Endothelial cell of umbilical vein (primary cell): ENCODE results near the gene HSP90AB1. TPM values are rescaled to one million over a fixed set of nuclear protein-coding genes. Genes with fewer than 3 reads are reported as not detected.
A peak's percentile ranks its signal among the peaks of the same experiment; 100 is the strongest.

Experiments used
- BruUV-seq: library from RNA; stranded (reverse); fragments of 400-500 nt; replicated peaks from 2 replicates; lab custom pipeline; 2021; lab: Mats Ljungman, UMichigan
- CTCF ChIA-PET: fragments of 300-600, 350-600 bp; sonication (Branson Sonifier 250); formaldehyde crosslinking; loops from one replicate; lab custom pipeline; 2021; ENCODE audit warnings: antibody characterized with exemption, inconsistent platforms; lab: Charles Lee
- POLR2A ChIA-PET: fragments of 300-600, 350-600 bp; sonication (Branson Sonifier 250); formaldehyde crosslinking; loops from one replicate; lab custom pipeline; 2021; ENCODE audit warnings: antibody characterized with exemption, inconsistent platforms; lab: Charles Lee
- DNase-seq: peaks from one replicate; pipeline ENCODE4 v3.0.0-alpha.2; 2011; ENCODE audit warnings: low read depth, low spot score
- FAIRE-seq: peaks from 2 replicates; lab custom pipeline; 2011; peaks lifted over from hg19 to GRCh38; lab: Jason Lieb, UNC
- H2AFZ ChIP-seq: 2 replicates; pipeline ENCODE4 v1.6.0; 2012; ENCODE audit warnings: low read depth, low read length, control low read depth, inconsistent platforms
- H3K27ac ChIP-seq: 2 replicates; pipeline ENCODE4 v1.5.1; 2011; ENCODE audit warnings: low read depth, mild to moderate bottlenecking, control low read depth, low read length, moderate library complexity; ENCODE audit not compliant: insufficient read depth
- H3K27me3 ChIP-seq, 2 experiments: 2 replicates each; pipeline versions ENCODE4 v1.6.0 to v1.6.1; 2011; ENCODE audit warnings: low read length in 2 of 2, mixed read lengths in 1 of 2; ENCODE audit not compliant: control insufficient read depth in 2 of 2, insufficient read depth in 2 of 2
- H3K36me3 ChIP-seq, 2 experiments: 2 replicates in 1 of 2; 3 replicates in 1 of 2; pipeline ENCODE4 v1.5.1; 2011; ENCODE audit warnings: low read length in 2 of 2, mild to moderate bottlenecking in 1 of 2, moderate library complexity in 1 of 2; ENCODE audit not compliant: control insufficient read depth in 2 of 2, insufficient read depth in 2 of 2; ENCODE audit errors: extremely low read depth in 1 of 2
- H3K4me1 ChIP-seq: 3 replicates; pipeline ENCODE4 v1.5.1; 2011; ENCODE audit warnings: mild to moderate bottlenecking, low read length; ENCODE audit not compliant: control insufficient read depth, insufficient read depth; ENCODE audit errors: extremely low read depth
- H3K4me2 ChIP-seq: 2 replicates; pipeline ENCODE4 v1.6.1; 2011; ENCODE audit warnings: low read length, control low read depth, mixed read lengths; ENCODE audit not compliant: insufficient read depth
- H3K4me3 ChIP-seq, 3 experiments: fragments of 200-600 bp in 1 of 3; sonication (generic), shearing (Covaris generic) in 1 of 3; replicated peaks in 1 of 3; 2 replicates each; pipeline ENCODE4 v1.5.1; 2011 to 2016; ENCODE audit warnings: control low read depth in 3 of 3, low read length in 3 of 3, mild to moderate bottlenecking in 2 of 3, inconsistent platforms in 1 of 3, low read depth in 1 of 3, moderate library complexity in 1 of 3; ENCODE audit not compliant: insufficient read depth in 1 of 3
- H3K79me2 ChIP-seq: 2 replicates; pipeline ENCODE4 v1.6.0; 2012; ENCODE audit warnings: low read length, inconsistent platforms; ENCODE audit not compliant: control insufficient read depth, insufficient read depth
- H3K9ac ChIP-seq: replicated peaks from 2 replicates; pipeline ENCODE3; 2011; ENCODE audit warnings: low read length, control low read depth; ENCODE audit not compliant: insufficient read depth; ENCODE audit errors: extremely low read depth
- H3K9me1 ChIP-seq: replicated peaks from 3 replicates; pipeline ENCODE4 v1.6.0; 2011; ENCODE audit warnings: mild to moderate bottlenecking, low read length; ENCODE audit not compliant: control insufficient read depth, insufficient read depth; ENCODE audit errors: extremely low read depth
- H3K9me3 ChIP-seq: replicated peaks from 2 replicates; pipeline ENCODE4 v1.5.1; 2012; ENCODE audit warnings: low read length, inconsistent platforms; ENCODE audit not compliant: control insufficient read depth, insufficient read depth
- H4K20me1 ChIP-seq: replicated peaks from 2 replicates; pipeline ENCODE3; 2011; ENCODE audit warnings: mild to moderate bottlenecking, low read length; ENCODE audit not compliant: control insufficient read depth, insufficient read depth; ENCODE audit errors: extremely low read depth
- EZH2 ChIP-seq: IDR thresholded peaks from 2 replicates; pipeline ENCODE4 v1.6.1; 2012; ENCODE audit warnings: borderline replicate concordance, low read depth, mild to moderate bottlenecking, moderate library complexity, low read length, inconsistent platforms; ENCODE audit not compliant: severe bottlenecking
- FOS ChIP-seq: IDR thresholded peaks from 2 replicates; pipeline ENCODE4 v1.6.1; 2011; ENCODE audit warnings: mild to moderate bottlenecking, low read length, moderate library complexity, borderline replicate concordance; ENCODE audit not compliant: insufficient read depth
- GATA2 ChIP-seq: IDR thresholded peaks from 2 replicates; pipeline ENCODE4 v1.7.0; 2011; ENCODE audit warnings: low read depth, mild to moderate bottlenecking, moderate library complexity, mixed read lengths, low read length; ENCODE audit not compliant: insufficient read length, insufficient read depth
- JUN ChIP-seq: IDR thresholded peaks from 2 replicates; pipeline ENCODE4 v1.6.1; 2011; ENCODE audit warnings: borderline replicate concordance, low read depth; ENCODE audit not compliant: insufficient read length, insufficient read depth
- MYC ChIP-seq: IDR thresholded peaks from one replicate; pipeline ENCODE4 v1.6.1; 2011; ENCODE audit warnings: mild to moderate bottlenecking, low read depth, low read length
- POLR2A ChIP-seq: IDR thresholded peaks from 2 replicates; pipeline ENCODE4 v1.6.1; 2012; ENCODE audit warnings: low read depth, mild to moderate bottlenecking, control low read depth, low read length
- POLR2AphosphoS5 ChIP-seq: IDR thresholded peaks from 2 replicates; pipeline ENCODE4 v1.6.1; 2012; ENCODE audit warnings: low read depth, mild to moderate bottlenecking, control low read depth, low read length, moderate library complexity; ENCODE audit not compliant: insufficient read depth
- dilution Hi-C: fragments of 300-500 bp; cut with MboI; formaldehyde crosslinking; loops from one replicate; pipeline ENCODE4 v1.15.0; 2019; ENCODE audit warnings: low sequenced_read_pairs; ENCODE audit not compliant: extremely low pct_ligation_motif_present
- intact Hi-C: fragments of 100-400 bp; cut with micrococcal nuclease; formaldehyde crosslinking; loops from one replicate; pipeline ENCODE4 v1.10.0; 2022
- polyA plus RNA-seq, 4 experiments: library from polyadenylated mRNA; depleted of rRNA in 3 of 4; stranded (reverse) in 3 of 4; unstranded in 1 of 4; fragments of >200 nt; gene quantifications; 2 replicates each; pipeline versions ENCODE4 v1.2.1 to v1.2.3, GENCODE V29; 2011 to 2012; ENCODE audit warnings: missing spikeins in 1 of 4
- total RNA-seq: library from RNA; stranded (reverse); gene quantifications from 2 replicates; pipeline ENCODE4 v1.2.3, GENCODE V29; 2021
- TF ChIP-seq, protein P1 (sequence below): IDR thresholded peaks from 2 replicates; pipeline ENCODE4 v1.6.1; 2011; ENCODE audit not compliant: insufficient read depth, insufficient read length
- TF ChIP-seq, protein P2 (sequence below), 2 donors: IDR thresholded peaks; 1 replicate in 1 of 2; 2 replicates in 1 of 2; pipeline ENCODE4 v1.5.1; 2011; ENCODE audit warnings: low read length in 2 of 2, mild to moderate bottlenecking in 2 of 2, moderate library complexity in 2 of 2, control low read depth in 1 of 2, inconsistent platforms in 1 of 2, low read depth in 1 of 2; ENCODE audit not compliant: insufficient read depth in 1 of 2; ENCODE audit errors: extremely low read depth in 1 of 2

The HSP90AB1 gene
- total and polyA plus RNA-seq, 2 donors (not counting 3 experiments of a cell fraction or from before 2014, with no cell fraction given), result 824 to 1,201 TPM

DNA sequence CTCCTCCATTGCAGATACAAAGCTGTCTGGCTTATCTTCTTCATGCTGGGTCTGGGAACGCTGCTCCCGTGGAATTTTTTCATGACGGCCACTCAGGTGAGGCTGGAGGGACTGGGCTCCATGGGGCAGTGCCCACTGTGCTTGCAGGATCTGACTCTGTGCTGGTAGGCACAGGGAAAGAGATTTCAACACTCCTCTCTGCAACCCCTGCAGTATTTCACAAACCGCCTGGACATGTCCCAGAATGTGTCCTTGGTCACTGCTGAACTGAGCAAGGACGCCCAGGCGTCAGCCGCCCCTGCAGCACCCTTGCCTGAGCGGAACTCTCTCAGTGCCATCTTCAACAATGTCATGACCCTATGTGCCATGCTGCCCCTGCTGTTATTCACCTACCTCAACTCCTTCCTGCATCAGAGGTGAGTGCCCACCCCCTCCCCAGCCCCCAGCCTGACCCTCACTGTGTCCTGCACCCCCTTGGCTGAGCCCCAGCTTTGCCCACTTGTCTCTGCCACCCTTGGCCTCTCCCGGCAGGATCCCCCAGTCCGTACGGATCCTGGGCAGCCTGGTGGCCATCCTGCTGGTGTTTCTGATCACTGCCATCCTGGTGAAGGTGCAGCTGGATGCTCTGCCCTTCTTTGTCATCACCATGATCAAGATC, 17.4 kb upstream of the HSP90AB1 start:
- intact Hi-C loops, result no loop called here
- peaks cover 33% of the 10 kb centered on the region for H3K4me1 ChIP-seq

DNA sequence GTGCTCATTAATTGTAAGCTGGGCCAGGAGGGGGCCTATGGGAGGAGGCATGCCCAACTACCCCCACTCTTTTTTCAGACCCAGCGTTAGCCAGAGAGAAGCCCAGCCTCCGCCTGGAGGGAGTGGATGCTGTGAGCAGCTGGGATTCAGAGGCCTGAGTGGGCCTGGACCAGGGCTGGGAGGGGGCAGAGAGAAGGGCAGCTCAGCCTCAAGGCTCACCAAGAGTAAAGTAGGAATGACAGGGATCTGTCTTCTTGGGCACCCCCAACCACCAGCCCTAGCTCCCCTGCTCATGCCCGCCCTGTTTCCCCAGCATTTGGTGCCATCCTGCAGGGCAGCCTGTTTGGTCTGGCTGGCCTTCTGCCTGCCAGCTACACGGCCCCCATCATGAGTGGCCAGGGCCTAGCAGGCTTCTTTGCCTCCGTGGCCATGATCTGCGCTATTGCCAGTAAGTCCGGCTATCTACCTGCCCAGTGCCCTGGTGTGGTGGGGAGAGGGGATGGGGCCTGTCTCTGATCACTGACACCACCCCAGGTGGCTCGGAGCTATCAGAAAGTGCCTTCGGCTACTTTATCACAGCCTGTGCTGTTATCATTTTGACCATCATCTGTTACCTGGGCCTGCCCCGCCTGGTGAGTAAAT, 16.7 kb upstream of the HSP90AB1 start:
- peaks cover 51% of the 10 kb centered on the region for H3K79me2 ChIP-seq
- FAIRE-seq, result no peak
- no peaks in the 10 kb centered on the region for H3K9me3 ChIP-seq
- H3K27ac ChIP-seq, result no peak overlapping the region
- no peak overlapping the region for H3K9ac ChIP-seq
- intact Hi-C loops (no loop called here), dilution Hi-C loops (loop anchor here (10.0 kb wide), 1 partner anchor 125 kb away; no protein-coding TSS in a partner anchor)
- ChIA-PET CTCF (interaction anchor here (1.5 to 2.2 kb wide), 2 partner anchors 13 to 57 kb away, joined by 4 to 11 read pairs; no protein-coding TSS in a partner anchor), POLR2A (interaction anchor here (1.2 kb wide), 1 partner anchor 9 kb away, joined by 3 read pairs; no protein-coding TSS in a partner anchor)
- no peak overlapping the region for H2AFZ ChIP-seq
- peaks cover 12 to 36% of the 10 kb centered on the region in 2 experiments for H3K36me3 ChIP-seq
- H4K20me1 ChIP-seq, result no peaks in the 10 kb centered on the region
- H3K4me2 ChIP-seq, result no peak overlapping the region
- no peak overlapping the region for H3K4me3 ChIP-seq
- no TSS peak for BruUV-seq
- no peaks in the 10 kb centered on the region for H3K9me1 ChIP-seq
- no peak for DNase-seq
- H3K4me1 ChIP-seq, result peaks cover 33% of the 10 kb centered on the region
- no peaks in the 10 kb centered on the region for H3K27me3 ChIP-seq
- TF ChIP-seq POLR2AphosphoS5 (no peak), FOS (no peak), JUN (no peak), MYC (no peak), POLR2A (no peak), EZH2 (no peak), GATA2 (no peak)
- TF ChIP-seq, protein P1, sequence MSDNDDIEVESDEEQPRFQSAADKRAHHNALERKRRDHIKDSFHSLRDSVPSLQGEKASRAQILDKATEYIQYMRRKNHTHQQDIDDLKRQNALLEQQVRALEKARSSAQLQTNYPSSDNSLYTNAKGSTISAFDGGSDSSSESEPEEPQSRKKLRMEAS, result no peak
- TF ChIP-seq, protein P2, sequence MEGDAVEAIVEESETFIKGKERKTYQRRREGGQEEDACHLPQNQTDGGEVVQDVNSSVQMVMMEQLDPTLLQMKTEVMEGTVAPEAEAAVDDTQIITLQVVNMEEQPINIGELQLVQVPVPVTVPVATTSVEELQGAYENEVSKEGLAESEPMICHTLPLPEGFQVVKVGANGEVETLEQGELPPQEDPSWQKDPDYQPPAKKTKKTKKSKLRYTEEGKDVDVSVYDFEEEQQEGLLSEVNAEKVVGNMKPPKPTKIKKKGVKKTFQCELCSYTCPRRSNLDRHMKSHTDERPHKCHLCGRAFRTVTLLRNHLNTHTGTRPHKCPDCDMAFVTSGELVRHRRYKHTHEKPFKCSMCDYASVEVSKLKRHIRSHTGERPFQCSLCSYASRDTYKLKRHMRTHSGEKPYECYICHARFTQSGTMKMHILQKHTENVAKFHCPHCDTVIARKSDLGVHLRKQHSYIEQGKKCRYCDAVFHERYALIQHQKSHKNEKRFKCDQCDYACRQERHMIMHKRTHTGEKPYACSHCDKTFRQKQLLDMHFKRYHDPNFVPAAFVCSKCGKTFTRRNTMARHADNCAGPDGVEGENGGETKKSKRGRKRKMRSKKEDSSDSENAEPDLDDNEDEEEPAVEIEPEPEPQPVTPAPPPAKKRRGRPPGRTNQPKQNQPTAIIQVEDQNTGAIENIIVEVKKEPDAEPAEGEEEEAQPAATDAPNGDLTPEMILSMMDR (IDR thresholded peaks at IDR 0.05; ENCODE audit: extremely low read depth in 1 of 2, insufficient read depth in 1 of 2, low read depth in 1 of 2, low read length in 2 of 2), result no peak

More for the DNA sequence above, 17.4 kb upstream of the HSP90AB1 start:
- FAIRE-seq (no peak), DNase-seq (no peak)
- H3K79me2 ChIP-seq, result peaks cover 58% of the 10 kb centered on the region
- no peaks in the 10 kb centered on the region for H3K9me1 ChIP-seq
- ChIA-PET CTCF (interaction anchor here (1.5 to 2.2 kb wide), 2 partner anchors 13 to 56 kb away, joined by 4 to 11 read pairs; no protein-coding TSS in a partner anchor), POLR2A (interaction anchor here (1.2 kb wide), 1 partner anchor 8 kb away, joined by 3 read pairs; no protein-coding TSS in a partner anchor)
- TSS peak; percentile 16 for BruUV-seq
- dilution Hi-C loops, result loop anchor here (10.0 kb wide), 1 partner anchor 125 kb away; no protein-coding TSS in a partner anchor
- no peak overlapping the region for H3K27ac ChIP-seq
- H2AFZ ChIP-seq, result no peak overlapping the region
- peaks cover 8 to 33% of the 10 kb centered on the region in 2 experiments for H3K36me3 ChIP-seq
- H3K4me3 ChIP-seq, result no peak overlapping the region
- no peaks in the 10 kb centered on the region for H3K27me3 ChIP-seq
- no peak overlapping the region for H3K4me2 ChIP-seq
- H3K9ac ChIP-seq, result no peak overlapping the region
- TF ChIP-seq, protein P1, result no peak
- no peak for TF ChIP-seq JUN
- TF ChIP-seq MYC, result no peak
- TF ChIP-seq GATA2, result no peak
- TF ChIP-seq POLR2AphosphoS5, result no peak
- TF ChIP-seq EZH2, result no peak
- TF ChIP-seq POLR2A, result no peak
- no peak for TF ChIP-seq FOS
- H3K9me3 ChIP-seq, result no peaks in the 10 kb centered on the region
- H4K20me1 ChIP-seq, result no peaks in the 10 kb centered on the region
